ENCODE measurements around the gene TESK2.

DNA sequence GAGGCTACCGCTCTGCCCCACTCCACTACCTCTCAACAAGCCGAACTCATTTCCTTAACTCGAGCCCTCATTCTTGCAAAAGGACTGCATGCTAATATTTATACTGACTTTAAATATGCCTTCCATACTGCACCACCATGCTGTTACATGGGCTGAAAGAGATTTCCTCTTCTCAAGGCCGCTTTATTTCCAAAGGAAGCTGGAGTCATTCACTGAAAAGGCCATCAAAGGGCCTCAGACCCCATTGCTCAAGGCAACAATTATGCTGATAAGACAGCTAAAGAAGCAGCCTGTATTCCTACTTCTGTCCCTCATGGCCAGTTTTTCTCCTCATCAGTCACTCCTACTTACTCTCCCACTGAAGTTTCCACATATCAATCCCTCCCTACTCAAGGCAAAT, 171.2 kb downstream of the TESK2 start:
- TF ChIP-seq, protein P1, sequence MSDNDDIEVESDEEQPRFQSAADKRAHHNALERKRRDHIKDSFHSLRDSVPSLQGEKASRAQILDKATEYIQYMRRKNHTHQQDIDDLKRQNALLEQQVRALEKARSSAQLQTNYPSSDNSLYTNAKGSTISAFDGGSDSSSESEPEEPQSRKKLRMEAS (IDR thresholded peaks at IDR 0.05), result no peak
- TF ChIP-seq SRF (IDR thresholded peaks at IDR 0.05; ENCODE audit: low read depth, low read length), result no peak
